ENCODE measurements around the gene PRG3. TPM values are rescaled to one million over a fixed set of nuclear protein-coding genes. Genes with fewer than 3 reads are reported as not detected.
"Not testable (repeated sequence)": the region's sequence is repeated elsewhere in the genome, so short reads cannot be mapped to it uniquely, and the experiment has no call there.

Gene PRG3
- total RNA-seq, 1 donor from 2014 or later, result 0.41 TPM

DNA sequence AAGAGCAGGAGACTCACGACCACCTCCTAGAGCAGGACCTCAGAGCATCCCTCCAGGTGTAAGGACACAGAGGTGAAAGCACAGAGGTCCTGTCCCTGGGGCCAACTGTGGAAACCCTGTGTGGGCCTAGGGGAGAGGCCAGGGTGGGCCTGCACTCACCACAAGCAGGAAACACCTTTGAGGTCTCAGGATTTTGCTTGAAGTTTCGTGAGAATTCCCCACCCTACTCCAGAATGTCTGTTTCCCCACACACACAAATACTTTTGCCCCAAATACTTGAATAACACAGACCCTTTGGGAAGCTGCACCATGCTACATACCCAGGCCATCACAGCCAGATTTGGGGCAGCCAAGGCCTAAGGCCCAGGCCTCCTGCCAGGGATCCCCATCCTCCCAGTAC is 27.8 kb upstream of the PRG3 start:
- no peak for DNase-seq

DNA sequence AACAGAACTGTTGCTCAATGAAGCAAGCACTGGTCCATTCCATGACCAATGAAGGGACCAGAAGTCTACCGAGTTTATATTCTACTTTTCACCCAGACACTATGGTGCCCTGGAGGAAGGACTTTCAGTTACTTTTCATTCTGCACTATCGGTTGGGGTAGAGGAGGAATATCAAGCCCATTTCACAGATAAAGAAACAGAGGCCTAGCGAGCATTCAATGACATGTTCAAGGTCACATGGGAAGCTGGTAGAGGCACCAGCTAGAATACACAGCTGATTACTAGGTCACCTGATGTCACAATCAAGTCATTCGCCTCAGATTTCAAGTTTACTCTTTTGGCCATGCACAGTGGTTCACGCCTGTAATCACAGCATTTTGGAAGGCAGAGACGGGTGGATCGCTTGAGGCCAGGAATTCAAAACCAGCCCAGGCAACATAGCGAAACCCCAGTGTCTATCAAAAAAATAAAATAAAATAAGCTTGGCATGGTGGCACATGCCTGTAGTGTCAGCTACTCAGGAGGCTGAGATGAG is 27.1 kb upstream of the PRG3 start:
- DNase-seq, result no peak

DNA sequence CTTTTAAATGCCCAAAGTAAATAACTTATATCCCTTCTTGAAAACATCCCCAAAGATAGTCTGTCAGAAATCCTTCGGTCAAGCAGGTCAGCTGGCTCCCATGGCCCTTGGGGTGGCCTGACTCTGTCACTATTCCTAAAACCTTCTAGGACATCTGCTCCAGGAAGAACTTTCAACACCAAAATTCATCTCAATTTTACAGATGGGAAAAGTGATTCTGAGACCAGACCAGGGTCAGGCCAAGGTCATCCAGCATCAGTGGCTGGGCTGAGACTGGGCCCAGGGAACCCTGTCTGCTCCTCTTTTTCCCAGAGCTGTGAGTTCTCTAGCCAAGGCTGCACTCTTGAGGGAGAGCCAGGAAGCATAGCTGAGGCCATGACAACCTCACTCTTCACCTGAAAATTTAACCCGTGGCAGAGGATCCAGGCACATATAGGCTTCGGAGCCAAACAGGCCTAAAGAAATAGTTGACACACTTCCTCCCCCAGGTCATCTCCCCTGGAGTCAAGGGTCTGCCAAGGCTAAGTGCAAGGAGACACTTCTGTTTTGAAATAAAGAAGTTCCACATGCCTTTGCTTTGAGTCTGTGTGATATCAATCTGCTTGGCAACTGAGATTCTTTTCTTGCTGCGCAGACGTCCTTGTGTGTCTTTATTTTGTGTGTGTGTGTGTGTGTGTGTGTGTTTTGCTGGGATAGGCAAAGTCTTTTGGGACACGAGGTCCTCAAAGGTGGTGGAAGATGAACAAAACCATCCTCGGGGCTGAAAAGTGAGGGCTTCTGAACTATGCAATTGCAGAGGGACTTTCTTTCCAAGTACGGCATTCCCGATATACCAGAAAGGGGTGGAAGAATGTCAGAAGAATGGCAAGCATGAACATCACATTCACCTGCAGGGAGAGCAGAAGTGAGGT is 26.3 kb upstream of the PRG3 start:
- no peak for DNase-seq

DNA sequence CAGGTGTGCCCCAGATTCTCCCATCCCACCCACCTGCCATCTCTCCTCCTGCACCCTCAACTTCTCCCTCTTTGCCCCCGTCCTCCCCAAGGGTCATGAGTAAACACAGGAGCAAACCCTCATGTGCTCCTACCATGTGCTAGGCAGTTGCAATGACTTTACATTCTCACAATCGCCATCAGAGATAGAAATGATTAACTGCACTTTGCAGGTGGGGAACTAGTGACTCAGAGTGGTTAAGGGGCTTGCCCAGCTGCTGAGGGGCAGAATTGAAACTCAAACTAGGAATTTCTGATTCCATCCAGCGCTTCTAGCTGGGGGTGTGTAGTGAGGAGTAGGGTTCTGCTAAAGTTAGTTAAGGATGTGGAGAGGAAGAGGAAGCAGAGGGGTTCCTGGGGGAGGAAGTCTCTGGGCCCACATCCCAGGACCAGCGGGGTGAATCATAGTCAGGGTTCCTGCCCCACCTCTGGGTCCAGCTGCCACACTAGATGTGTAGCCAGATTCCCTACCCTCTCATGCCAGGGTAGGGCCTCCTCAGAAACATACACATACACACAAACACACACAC is 25.5 kb upstream of the PRG3 start:
- DNase-seq, result no peak

DNA sequence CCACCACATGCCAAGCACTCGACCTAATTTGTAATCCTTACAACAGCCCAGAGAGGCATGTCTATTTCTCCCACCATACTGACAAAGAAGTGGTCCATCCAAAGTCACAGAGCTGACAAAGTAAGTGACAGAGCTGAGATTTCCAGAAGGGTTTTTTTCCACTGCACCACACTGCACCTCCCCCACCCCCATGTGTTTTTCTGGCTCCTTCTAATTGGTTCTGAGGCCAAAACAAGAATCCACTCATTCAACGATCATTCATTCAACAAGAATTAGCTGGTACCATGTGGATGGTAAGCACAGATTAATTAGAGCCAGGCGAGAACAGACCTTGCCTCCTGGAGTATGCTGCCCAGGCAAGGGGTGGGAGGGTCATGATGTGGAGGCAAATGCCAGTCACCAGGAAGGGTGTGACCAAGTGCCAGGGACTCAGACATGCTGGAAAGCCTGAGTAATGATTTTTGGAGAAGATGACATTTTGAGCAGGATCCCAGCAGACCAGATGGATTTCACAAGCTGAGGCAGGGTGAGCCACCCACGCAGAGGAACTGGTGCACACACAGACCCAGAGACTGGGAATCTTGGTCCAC is 24.4 kb upstream of the PRG3 start:
- DNase-seq, result no peak

DNA sequence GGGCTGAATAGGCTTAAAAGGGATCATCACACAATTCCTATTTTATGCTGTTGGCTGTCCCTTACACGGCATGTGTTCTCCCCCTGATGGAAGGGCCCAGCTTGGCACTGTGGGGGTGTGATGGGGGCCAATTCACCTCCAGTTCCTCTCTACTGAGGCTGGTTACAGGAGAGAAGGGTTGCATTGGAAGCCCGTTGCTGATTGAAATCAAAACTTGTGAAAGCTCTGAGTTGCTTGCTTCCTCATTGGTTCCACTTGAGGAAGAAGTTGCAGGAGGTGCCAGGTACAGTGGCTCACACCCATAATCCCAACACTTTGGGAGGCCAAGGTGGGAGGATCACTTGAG is 22.8 kb upstream of the PRG3 start:
- DNase-seq, result no peak

DNA sequence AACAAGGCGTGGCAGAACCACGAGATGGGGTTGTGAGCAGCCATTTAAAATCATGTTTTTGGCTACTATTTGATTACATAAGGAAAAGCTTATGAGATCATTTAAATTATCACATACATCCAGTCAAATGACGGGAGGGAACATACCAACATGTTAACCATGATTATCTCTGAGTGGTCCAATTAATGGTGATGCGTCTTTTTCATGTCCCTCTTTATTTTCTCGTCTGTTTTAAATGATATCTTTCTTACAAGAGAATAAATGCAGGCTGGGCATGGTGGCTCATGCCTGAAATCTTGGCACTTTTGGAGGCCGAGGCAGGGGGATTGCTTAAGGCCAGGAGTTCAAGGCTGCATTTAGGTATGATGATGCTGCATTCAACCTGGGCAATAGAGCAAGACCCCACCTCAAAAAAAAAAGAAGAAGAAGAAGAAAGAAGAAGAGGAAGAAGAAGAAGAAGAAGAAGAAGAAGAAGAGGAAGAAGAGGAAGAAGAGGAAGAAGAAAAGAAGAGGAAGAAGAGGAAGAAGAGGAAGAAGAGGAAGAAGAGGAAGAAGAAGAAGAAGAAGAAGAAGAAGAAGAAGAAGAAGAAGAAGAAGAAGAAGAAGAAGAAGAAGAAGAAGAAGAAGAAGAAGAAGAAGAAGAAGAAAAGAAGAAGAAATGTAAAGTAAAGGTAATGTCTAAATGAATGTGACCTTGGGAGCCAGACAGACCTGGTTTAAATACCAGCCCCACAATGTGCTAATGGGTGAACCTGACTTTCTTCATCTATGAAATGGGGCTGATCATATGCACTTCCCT is 22.3 kb upstream of the PRG3 start:
- DNase-seq, result not testable (repeated sequence)

DNA sequence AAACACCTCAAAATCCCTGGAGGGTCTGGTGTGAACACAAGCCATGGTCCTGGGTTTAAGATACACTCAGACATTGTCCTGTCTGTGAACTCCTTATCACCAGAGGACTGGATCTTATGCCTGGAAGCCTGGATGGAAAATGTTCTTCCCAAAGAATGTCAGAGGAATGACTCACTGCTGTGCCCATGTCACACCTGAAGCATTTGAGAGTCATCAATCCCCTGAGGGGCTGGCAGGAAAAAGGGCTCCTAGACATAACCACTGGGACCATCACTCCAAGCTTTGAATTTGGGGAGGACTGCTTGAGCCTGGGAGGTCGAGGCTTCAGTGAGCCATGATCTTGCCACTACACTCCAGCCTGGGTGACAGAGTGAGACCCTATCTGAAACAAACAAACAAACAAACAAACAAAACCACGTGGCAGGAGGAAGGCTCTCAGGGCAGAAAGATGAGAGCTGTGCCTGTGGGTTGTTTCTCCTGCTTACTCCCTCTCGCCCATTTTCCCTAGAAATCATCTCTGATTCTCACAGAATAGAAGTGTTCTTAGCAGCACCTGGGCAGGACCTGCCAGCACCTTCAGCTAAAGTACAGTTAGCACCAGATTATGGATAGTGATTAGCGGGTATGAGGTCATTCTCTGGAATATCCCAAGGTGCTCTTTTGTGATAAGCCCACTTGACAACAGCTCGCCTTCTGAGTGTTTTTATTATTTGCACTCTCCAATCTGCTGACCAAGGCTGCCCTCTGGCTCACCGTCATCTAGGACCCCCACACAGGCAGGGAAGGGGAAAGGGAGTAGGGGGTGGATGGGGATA is 21.4 kb upstream of the PRG3 start:
- DNase-seq, result no peak

DNA sequence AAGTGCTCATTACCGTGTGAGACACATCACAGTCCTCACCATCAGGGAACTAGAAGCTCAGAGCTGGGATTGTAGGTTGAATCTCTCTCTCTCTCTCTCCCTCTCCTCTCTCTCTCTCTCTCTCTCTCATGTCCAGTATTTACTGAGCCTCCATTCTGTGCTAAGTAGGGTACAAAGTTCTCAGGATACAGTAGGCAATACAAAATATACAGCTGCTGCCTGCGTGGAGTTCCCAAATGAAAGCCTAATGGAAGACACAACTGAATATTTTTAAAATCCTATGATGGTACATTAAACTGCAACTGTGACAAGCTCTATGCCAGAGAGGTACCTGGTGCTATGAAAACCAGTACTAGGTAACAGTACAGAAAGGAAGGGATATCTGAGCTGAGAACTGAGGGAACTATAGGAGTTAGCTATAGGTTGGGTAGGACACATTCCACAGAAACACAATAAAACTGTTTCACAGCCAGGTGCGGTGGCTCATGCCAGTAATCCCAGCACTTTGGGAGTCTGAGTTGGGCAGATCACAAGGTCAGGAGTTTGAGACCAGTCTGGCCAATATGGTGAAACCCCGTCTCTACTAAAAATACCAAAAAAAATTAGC is 19.1 kb upstream of the PRG3 start:
- DNase-seq, result no peak

DNA sequence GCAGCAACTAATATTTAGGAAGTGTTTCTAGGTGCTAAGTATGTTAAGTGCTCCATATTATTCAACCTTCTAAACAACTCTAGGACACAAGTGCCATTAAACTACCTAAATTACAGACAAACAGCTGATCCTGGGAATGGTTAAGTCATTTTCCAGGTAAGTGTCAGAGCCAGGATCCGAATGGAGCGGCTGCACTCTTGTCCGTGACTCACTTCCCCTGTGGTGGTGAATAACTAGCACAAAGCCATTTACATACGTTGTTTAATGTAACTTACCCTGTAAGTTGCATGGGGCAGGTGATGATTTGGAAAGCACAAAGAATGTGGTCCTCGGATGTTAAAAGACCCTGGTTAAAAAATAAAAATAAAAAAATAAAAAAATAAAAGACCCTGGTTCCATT is 18.3 kb upstream of the PRG3 start:
- no peak for DNase-seq

DNA sequence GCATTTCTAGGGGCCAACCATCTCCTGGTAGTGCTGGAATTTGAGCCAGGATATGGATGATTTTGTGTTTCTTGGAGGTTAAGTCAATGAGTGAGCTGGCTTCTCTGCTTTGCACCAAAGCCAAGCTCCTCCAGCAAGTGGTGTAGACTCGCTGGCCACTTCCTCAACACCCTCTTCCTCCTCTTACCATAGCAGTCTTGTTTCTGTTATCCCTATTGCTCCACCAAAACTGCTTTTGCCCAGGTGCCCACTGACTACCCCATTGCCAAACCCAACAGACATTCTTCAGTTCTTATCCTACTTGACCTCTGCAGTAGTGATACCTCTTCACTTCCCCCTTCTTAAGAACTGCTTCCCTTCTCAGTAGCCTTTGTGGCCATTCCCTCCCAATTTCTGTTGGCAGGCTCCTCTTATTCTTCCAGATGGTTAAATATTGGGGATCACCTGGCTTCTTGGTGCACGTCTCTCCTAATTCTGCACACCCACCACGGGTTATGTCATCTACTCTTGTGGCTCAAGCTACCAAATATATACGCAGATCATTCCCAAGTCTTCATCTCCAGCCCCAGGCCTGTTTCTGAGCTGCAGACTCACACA is 16.5 kb upstream of the PRG3 start:
- no peak for DNase-seq

DNA sequence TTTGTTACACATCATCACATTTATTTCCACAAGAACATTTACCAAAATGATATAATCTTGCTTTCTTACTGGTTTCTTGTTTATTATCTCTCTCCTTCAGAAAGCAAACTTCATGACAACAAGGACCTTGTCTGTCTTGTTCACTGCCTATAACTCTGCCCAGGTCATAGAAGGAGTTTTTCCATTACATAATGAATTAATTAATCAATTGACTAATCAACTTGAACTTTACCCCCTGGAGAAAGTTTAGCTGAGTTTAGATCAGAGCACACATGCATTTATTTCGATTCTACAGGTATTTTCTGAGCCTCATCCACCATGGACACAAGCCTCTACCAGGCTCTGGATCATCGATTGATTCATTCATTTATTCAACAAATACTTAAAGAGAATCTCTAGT is 15.8 kb upstream of the PRG3 start:
- DNase-seq, result no peak

DNA sequence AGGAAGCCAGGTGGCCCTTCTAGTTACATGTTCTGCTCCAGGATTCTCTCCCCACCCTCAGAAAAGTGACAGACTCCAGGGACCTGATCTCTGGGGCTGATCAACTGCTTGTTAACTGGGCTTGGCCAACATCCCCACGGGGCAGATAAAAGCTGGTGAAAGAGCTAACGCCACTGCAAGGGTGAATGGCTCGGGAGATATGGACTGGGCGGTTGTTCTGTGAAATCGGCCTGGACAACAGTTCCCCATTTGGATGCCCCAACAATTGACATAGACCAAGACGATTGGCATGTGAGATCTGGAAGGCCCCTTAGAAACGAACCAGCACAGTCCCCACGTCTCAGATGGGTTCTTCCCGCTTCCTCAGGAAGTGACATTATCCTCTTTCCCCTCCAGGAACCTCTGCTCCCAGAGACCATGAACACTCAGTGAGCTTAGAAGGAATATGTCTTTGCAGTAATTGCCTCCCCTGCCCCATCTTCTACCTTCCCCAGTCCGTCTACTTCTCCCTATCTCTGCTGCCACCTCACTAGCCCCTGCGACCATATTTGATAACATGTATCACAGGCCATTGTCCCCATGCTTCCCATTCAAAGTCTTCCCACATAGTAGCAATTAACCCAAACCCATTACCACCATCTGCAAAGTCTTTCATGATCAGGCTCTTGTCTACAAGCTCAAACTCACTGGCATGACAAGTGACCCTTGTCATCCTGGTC is 15.1 kb upstream of the PRG3 start:
- DNase-seq, result no peak

DNA sequence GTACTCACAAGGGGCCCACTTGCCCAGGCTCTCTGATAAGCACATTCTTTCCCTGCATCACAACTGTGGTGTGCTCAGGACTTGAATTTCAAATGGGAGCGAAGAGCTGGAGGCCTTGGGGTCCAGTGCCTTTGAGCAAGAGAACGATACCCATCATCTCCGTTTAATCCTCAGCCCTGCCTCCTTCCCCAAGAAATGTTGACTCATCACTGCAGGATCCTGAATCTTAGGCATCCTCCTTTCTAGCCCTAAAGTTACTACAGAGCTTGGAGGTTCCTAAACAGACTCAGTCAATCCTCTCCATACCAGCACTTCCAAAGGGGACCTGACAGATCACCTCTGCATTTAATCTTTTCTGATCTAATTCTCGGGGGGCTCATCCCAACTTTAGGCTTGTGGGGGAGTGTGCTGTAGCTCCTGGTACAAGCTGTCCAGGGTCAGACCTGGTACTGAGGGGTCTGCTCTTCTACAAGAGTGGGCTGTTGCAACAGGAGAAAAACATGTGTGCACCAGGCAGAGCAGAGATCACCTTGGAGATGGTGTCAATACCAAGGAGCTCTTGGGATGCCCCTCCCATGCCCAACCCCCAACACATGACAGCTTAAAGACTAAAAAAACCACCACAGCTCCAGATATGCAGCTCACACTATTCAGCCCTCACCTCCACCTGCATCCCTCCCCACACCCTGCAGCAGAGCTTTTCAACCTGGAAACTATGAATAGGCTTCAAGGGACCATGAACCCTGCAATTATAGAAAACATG is 13.4 kb upstream of the PRG3 start:
- DNase-seq, result no peak

DNA sequence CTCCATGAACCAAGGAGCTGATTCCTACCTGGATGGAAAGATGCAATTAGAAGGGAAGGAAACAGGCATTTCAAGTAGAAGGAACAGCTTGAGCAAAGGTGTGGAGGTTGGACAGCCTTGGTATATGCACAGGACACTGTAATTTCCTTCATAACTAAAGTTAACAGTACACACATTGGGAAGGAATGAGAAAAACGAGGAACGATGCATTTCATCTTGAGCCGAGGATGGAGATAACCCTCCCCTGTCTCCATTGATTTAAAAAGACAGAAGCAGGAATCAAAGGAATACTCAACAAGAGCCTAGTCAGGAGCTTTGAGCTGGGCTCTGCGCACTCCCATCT is 11.8 kb upstream of the PRG3 start:
- DNase-seq, result no peak

DNA sequence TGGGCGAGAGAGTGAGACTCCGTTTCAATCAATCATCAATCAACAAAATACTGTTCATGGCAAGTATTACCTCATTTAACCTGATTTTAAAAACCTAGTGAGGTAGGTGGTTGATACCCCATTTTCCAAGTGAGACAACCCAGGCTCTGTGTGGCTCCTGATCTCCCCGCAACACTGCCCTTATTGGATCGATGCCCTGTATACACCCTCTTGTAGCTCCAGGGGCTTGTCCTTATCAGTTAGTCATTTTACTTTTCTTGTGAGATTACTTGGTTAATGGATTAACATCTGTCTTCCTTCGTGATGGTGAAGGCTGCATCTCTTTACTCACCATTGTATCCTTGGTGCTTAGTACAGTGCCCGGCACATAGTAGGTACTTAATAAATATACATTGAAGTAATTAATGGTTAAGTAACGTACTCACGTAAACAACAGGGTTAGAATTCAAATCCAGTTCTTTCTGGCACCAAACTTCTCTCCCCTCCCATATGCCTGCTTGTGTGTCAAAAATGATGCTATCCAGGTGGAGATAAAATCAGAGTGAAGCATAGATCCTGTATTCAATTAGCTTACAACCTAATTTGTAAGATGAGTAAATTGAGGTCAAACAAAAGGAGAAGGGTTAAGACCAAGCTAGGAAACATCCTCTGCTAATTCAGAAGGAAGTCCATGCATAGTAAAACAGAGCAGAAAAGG is 11.3 kb upstream of the PRG3 start:
- DNase-seq, result no peak

DNA sequence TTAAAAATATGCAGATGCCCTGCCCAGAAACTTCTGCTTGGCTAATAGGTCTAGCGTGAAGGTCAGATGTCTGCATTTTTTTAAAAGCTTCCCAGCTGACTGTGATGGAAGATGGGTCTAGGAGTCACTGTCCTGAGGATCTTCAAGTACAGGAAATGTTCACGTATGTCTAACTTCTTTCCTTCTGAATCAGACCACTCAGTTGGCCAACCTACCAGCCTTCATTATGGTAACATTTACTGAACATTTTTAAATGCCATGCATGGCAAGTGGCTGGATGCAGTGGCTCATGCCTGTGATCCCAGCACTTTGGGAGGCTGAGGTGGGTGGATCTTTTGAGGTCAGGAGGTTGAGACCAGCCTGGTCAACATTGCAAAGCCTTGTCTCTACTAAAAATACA is 10.6 kb upstream of the PRG3 start:
- DNase-seq, result no peak

DNA sequence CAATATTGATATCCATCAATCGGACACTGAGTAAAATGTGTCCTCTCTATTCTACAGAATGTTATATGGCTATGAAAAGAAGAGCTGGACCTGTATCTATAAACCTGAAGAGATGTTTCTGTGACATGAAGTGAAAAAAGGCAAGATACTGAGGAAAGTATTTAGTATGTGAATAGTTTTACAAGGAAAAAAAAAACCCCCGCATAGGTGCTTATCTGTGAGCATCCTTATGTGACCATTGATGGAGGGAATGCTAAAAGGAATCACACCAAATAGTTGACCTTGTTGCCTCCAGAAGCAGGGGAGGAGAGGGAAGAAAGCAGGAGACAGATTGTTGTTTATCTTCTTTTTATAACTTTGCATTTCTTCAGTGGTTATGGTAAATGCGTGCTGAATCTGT is 10.2 kb upstream of the PRG3 start:
- no peak for DNase-seq

DNA sequence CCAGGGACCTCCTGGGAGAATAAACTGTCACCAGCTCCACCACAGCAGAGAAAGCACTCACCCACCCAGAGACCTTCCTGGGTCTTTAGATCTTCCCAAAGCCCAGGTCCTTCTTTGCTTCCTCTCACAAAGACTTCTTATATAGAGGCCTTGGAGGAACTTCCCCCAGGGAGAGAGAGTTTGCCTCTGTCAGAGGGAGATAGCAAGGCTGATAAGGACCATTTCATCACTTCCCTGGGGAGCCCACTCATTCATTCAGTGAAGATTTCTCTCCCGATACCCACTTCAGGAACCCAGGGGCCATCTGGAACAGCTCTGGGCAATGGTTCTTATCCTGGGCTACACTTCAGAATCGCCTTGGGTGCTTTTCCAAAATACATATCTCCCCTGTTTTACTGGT is 9.6 kb upstream of the PRG3 start, which contains the start of gene PRG2:
TSS of gene PRG2 (minus strand) at position 116 of the 400 bp plus-strand sequence. CDS start 706 bp downstream, outside the sequence.
- no peak for DNase-seq

All from tongue (tissue), 2 donors.